PC-3 (cell line): Measurements from ENCODE around the gene TENM4. TPM values are rescaled to one million over a fixed set of nuclear protein-coding genes. Genes with fewer than 3 reads are reported as not detected.
"Not testable (repeated sequence)": the region's sequence is repeated elsewhere in the genome, so short reads cannot be mapped to it uniquely, and the experiment has no call there.

Experiments
- ATAC-seq: fragments of 200-7000 bp; cut with Tn5 transposase; 2 replicates; pipeline ENCODE4 v1.9.1; 2020; ENCODE audit warnings: mild to moderate bottlenecking, moderate library complexity
- BruUV-seq: library from RNA; stranded (reverse); fragments of 400-500 nt; replicated peaks from 2 replicates; lab custom pipeline; 2021; lab: Mats Ljungman, UMichigan
- CTCF ChIA-PET: fragments of 300-600 bp; sonication (Branson Sonifier 250); formaldehyde crosslinking; loops from one replicate; lab custom pipeline; 2022; ENCODE audit warnings: antibody characterized with exemption; lab: Charles Lee
- POLR2A ChIA-PET: fragments of 300-600 bp; sonication (Branson Sonifier 250); formaldehyde crosslinking; loops from one replicate; lab custom pipeline; 2022; ENCODE audit warnings: antibody characterized with exemption; ENCODE audit not compliant: unreplicated experiment; lab: Charles Lee
- DNase-seq: peaks from one replicate; pipeline ENCODE4 v3.0.0-alpha.2; 2015
- H2AFZ ChIP-seq: fragments of 300-600 bp; sonication (generic); 2 replicates; pipeline ENCODE4 v1.6.0; 2016; ENCODE audit warnings: antibody characterized with exemption, low read length
- H3F3A ChIP-seq: fragments of 300-600 bp; sonication (generic); one replicate; pipeline ENCODE4 v1.6.0; 2017; ENCODE audit warnings: antibody characterized with exemption, low read length, control low read depth, mild to moderate bottlenecking; ENCODE audit not compliant: unreplicated experiment
- H3K27ac ChIP-seq: fragments of 300-600 bp; sonication (generic); 2 replicates; pipeline ENCODE4 v1.5.1; 2016; ENCODE audit warnings: mild to moderate bottlenecking, low read length
- H3K27me3 ChIP-seq: fragments of 300-600 bp; sonication (generic); 2 replicates; pipeline ENCODE4 v1.6.1; 2016; ENCODE audit warnings: low read length, mixed read lengths
- H3K36me3 ChIP-seq: fragments of 300-600 bp; sonication (generic); 2 replicates; pipeline ENCODE4 v1.6.1; 2016; ENCODE audit warnings: low read depth, mixed run types, low read length, mixed read lengths
- H3K4me1 ChIP-seq: fragments of 300-600 bp; sonication (generic); 2 replicates; pipeline ENCODE4 v1.5.1; 2016; ENCODE audit warnings: low read length; ENCODE audit not compliant: insufficient read depth
- H3K4me2 ChIP-seq: fragments of 300-600 bp; sonication (generic); 2 replicates; pipeline ENCODE4 v1.6.0; 2016; ENCODE audit warnings: low read length
- H3K4me3 ChIP-seq: fragments of 300-600 bp; sonication (generic); 2 replicates; pipeline ENCODE4 v1.5.1; 2016; ENCODE audit warnings: mild to moderate bottlenecking, low read length, mixed read lengths
- H3K79me2 ChIP-seq: fragments of 300-600 bp; sonication (generic); 2 replicates; pipeline ENCODE4 v1.6.1; 2017; ENCODE audit warnings: low read length, mixed read lengths
- H3K9ac ChIP-seq: fragments of 300-600 bp; sonication (generic); 2 replicates; pipeline ENCODE4 v1.6.0; 2016; ENCODE audit warnings: mild to moderate bottlenecking, low read length
- H3K9me2 ChIP-seq: fragments of 300-600 bp; sonication (generic); replicated peaks from 2 replicates; pipeline ENCODE4 v1.6.1; 2016; ENCODE audit warnings: mixed run types, low read length, mixed read lengths
- H3K9me3 ChIP-seq: fragments of 300-600 bp; sonication (generic); 2 replicates; pipeline ENCODE4 v1.6.1; 2016; ENCODE audit warnings: low read length, mixed read lengths
- H4K20me1 ChIP-seq: fragments of 300-600 bp; sonication (generic); 2 replicates; pipeline ENCODE4 v1.6.1; 2016; ENCODE audit warnings: low read length, mixed read lengths
- CTCF ChIP-seq: fragments of 300-600 bp; sonication (generic); conservative IDR thresholded peaks from 2 replicates; pipeline ENCODE4 v1.5.1; 2017; ENCODE audit warnings: antibody characterized with exemption, low read depth, mild to moderate bottlenecking, low read length
- EZH2 ChIP-seq: fragments of 300-600 bp; sonication (generic); IDR thresholded peaks from one replicate; pipeline ENCODE4 v1.6.1; 2017; ENCODE audit warnings: antibody characterized with exemption, mild to moderate bottlenecking, low read length; ENCODE audit not compliant: unreplicated experiment
- EZH2phosphoT487 ChIP-seq: fragments of 300-600 bp; sonication (generic); IDR thresholded peaks from 2 replicates; pipeline ENCODE4 v1.6.1; 2018; ENCODE audit warnings: mild to moderate bottlenecking, antibody characterized with exemption, low read length, borderline replicate concordance
- intact Hi-C: fragments of 100-400 bp; cut with micrococcal nuclease; formaldehyde crosslinking; loops from 2 replicates; pipeline ENCODE4 v1.9.0; 2023
- total RNA-seq: library from RNA; depleted of rRNA; stranded (reverse); fragments of >200 nt; gene quantifications from 2 replicates; pipeline ENCODE4 v1.2.3, GENCODE V29; 2014

The TENM4 gene
- total RNA-seq, 1 experiment from 2014 or later: 19.7 TPM

GRCh38 chr11:78883506-78883905 lies 557.3 kb downstream of the TENM4 start:
- H3F3A ChIP-seq: no peaks in the 10 kb centered on the region
- no peaks in the 10 kb centered on the region for H3K27me3 ChIP-seq
- no peak overlapping the region for H3K9ac ChIP-seq
- no peak overlapping the region for H3K4me2 ChIP-seq
- 0 out of 2 replicates have a peak, but pooled peaks cover 3% of the 10 kb centered on the region for H3K36me3 ChIP-seq
- no TSS peak for BruUV-seq
- no peak overlapping the region for H3K27ac ChIP-seq
- no peaks in the 10 kb centered on the region for H3K9me2 ChIP-seq
- no peaks in the 10 kb centered on the region for H3K79me2 ChIP-seq
- intact Hi-C loops: no loop called here
- no peak for DNase-seq
- ATAC-seq: no peak
- no peaks in the 10 kb centered on the region for H3K4me1 ChIP-seq
- ChIA-PET POLR2A (no interaction called here), CTCF (no interaction called here)
- TF ChIP-seq EZH2phosphoT487 (no peak), EZH2 (no peak), CTCF (no peak)
- no peak overlapping the region for H3K4me3 ChIP-seq
- no peaks in the 10 kb centered on the region for H3K9me3 ChIP-seq
- no peak overlapping the region for H2AFZ ChIP-seq
- no peaks in the 10 kb centered on the region for H4K20me1 ChIP-seq

GRCh38 chr11:78879094-78879980 lies 561.5 kb downstream of the TENM4 start:
- POLR2A ChIA-PET, CTCF ChIA-PET, H3K36me3 ChIP-seq, H4K20me1 ChIP-seq, H3K4me1 ChIP-seq, H3K4me2 ChIP-seq, BruUV-seq, H3K79me2 ChIP-seq, H3K4me3 ChIP-seq, H3K9me2 ChIP-seq, H3K9me3 ChIP-seq, DNase-seq, H2AFZ ChIP-seq, H3K27me3 ChIP-seq, ATAC-seq, intact Hi-C loops, H3K27ac ChIP-seq, H3F3A ChIP-seq, H3K9ac ChIP-seq: not testable (repeated sequence)

GRCh38 chr11:78878631-78879030 lies 562.2 kb downstream of the TENM4 start:
- Histone ChIP-seq H3K27me3 (no peaks in the 10 kb centered on the region), H3K9me2 (no peaks in the 10 kb centered on the region), H3F3A (no peaks in the 10 kb centered on the region), H3K36me3 (0 out of 2 replicates have a peak, but pooled peaks cover 6% of the 10 kb centered on the region), H3K79me2 (no peaks in the 10 kb centered on the region), H3K4me1 (no peaks in the 10 kb centered on the region), H3K4me2 (no peak overlapping the region), H3K9ac (no peak overlapping the region), H2AFZ (no peak overlapping the region), H3K4me3 (no peak overlapping the region), H4K20me1 (no peaks in the 10 kb centered on the region), H3K9me3 (no peaks in the 10 kb centered on the region), H3K27ac (no peak overlapping the region)
- ATAC-seq (no peak), DNase-seq (no peak)
- ChIA-PET CTCF (no interaction called here), POLR2A (no interaction called here)
- BruUV-seq: no TSS peak
- intact Hi-C loops: no loop called here
- TF ChIP-seq CTCF (no peak), EZH2 (no peak), EZH2phosphoT487 (no peak)
